RPMI7951 (cell line): ENCODE data around the gene FUCA2. TPM values are rescaled to one million over a fixed set of nuclear protein-coding genes. Genes with fewer than 3 reads are reported as not detected.

Experiments
- total RNA-seq: library from RNA; depleted of rRNA; stranded (reverse); fragments of >200 nt; shearing (Covaris generic); gene quantifications from 2 replicates; pipeline ENCODE4 v1.2.3, GENCODE V29; 2014; rRNA removed

The FUCA2 gene
- total RNA-seq, 1 experiment from 2014 or later: 108 TPM

Other genes starting within 250 kb of the FUCA2 start
- gene ADAT2, start 61.0 kb downstream of the FUCA2 start, total RNA-seq: 4.6 and 7.0 TPM in 2 replicates
- 28.5 and 41.6 TPM in 2 replicates for gene PEX3, start 60.9 kb downstream of the FUCA2 start, total RNA-seq
- 23.7 and 30.3 TPM in 2 replicates for gene PHACTR2, start 166.2 kb upstream of the FUCA2 start, total RNA-seq